BLaER1 treated with 17β-estradiol and CSF1 and Interleukin-3, amounts not matched to agents 10 nM and 100 nM (cell line): ENCODE measurements around the gene SLC35F3.

Experiments used
- H3K27ac ChIP-seq, 11 experiments: shearing (Covaris generic); formaldehyde crosslinking; 2 replicates each; pipeline ENCODE4 v1.8.1; 2022
- H3K27me3 ChIP-seq, 11 experiments: shearing (Covaris generic); formaldehyde crosslinking; 2 replicates each; pipeline ENCODE4 v1.8.1; 2022
- H3K36me3 ChIP-seq, 11 experiments: shearing (Covaris generic); formaldehyde crosslinking; 2 replicates each; pipeline ENCODE4 v1.8.1; 2022
- H3K4me1 ChIP-seq, 10 experiments: shearing (Covaris generic); formaldehyde crosslinking; 2 replicates each; pipeline ENCODE4 v1.8.1; 2022
- H3K4me2 ChIP-seq, 11 experiments: shearing (Covaris generic); formaldehyde crosslinking; 2 replicates each; pipeline ENCODE4 v1.8.1; 2022
- H3K4me3 ChIP-seq, 10 experiments: shearing (Covaris generic); formaldehyde crosslinking; 2 replicates each; pipeline ENCODE4 v1.8.1; 2022
- H3K9ac ChIP-seq, 11 experiments: shearing (Covaris generic); formaldehyde crosslinking; 2 replicates each; pipeline ENCODE4 v1.8.1; 2022
- H3K9me3 ChIP-seq, 11 experiments: shearing (Covaris generic); formaldehyde crosslinking; replicated peaks in 1 of 11; 2 replicates each; pipeline ENCODE4 v1.8.1; 2022
- H4K20me1 ChIP-seq, 11 experiments: shearing (Covaris generic); formaldehyde crosslinking; 2 replicates each; pipeline ENCODE4 v1.8.1; 2022
- Cebpa-rat ChIP-seq, 11 experiments: shearing (Covaris generic); IDR thresholded peaks; 2 replicates each; pipeline ENCODE4 v1.8.1; 2022

The SLC35F3 gene

GRCh38 chr1:234321231-234321630 is 416.8 kb downstream of the SLC35F3 start:
- no peak overlapping the region for H3K4me3 ChIP-seq
- no peak overlapping the region for H3K4me2 ChIP-seq
- no peaks in the 10 kb centered on the region for H3K27me3 ChIP-seq
- H3K4me1 ChIP-seq = peaks cover 0 to 4% (median 0%) of the 10 kb centered on the region in 10 experiments; a peak in 2 of 20 replicates
- no peaks in the 10 kb centered on the region for H3K36me3 ChIP-seq
- no peaks in the 10 kb centered on the region; a peak in 1 of 22 replicates for H4K20me1 ChIP-seq
- peaks cover 0 to 10% (median 0%) of the 10 kb centered on the region in 11 experiments; a peak in 2 of 22 replicates for H3K9me3 ChIP-seq
- no peak overlapping the region for H3K9ac ChIP-seq
- no peak for TF ChIP-seq Cebpa-rat (IDR thresholded peaks at IDR 0.05)
- H3K27ac ChIP-seq = no peak overlapping the region

- H3K27me3 ChIP-seq = no peaks in the 10 kb centered on the region
Measured at GRCh38 chr1:234322097-234322496, 417.6 kb downstream of the SLC35F3 start.

GRCh38 chr1:234322979-234323378 is 418.5 kb downstream of the SLC35F3 start:
- Histone ChIP-seq H3K4me2 (no peak overlapping the region), H3K4me3 (no peak overlapping the region), H4K20me1 (no peaks in the 10 kb centered on the region; a peak in 1 of 22 replicates), H3K9me3 (peaks cover 0 to 16% (median 0%) of the 10 kb centered on the region in 11 experiments; a peak in 3 of 22 replicates), H3K4me1 (peaks cover 0 to 16% (median 9%) of the 10 kb centered on the region in 10 experiments; a peak in 11 of 20 replicates), H3K36me3 (no peaks in the 10 kb centered on the region), H3K9ac (no peak overlapping the region), H3K27me3 (no peaks in the 10 kb centered on the region), H3K27ac (no peak overlapping the region)
- no peak for TF ChIP-seq Cebpa-rat (IDR thresholded peaks at IDR 0.05)

More at GRCh38 chr1:234322097-234322496, 417.6 kb downstream of the SLC35F3 start:
- H3K4me3 ChIP-seq = no peak overlapping the region
- no peak overlapping the region for H3K9ac ChIP-seq
- H3K9me3 ChIP-seq = peaks cover 0 to 16% (median 0%) of the 10 kb centered on the region in 11 experiments; a peak in 3 of 22 replicates
- H3K4me1 ChIP-seq = peaks cover 0 to 13% (median 6%) of the 10 kb centered on the region in 10 experiments; a peak in 11 of 20 replicates
- no peak overlapping the region for H3K4me2 ChIP-seq
- no peak for TF ChIP-seq Cebpa-rat (IDR thresholded peaks at IDR 0.05)
- H3K36me3 ChIP-seq = no peaks in the 10 kb centered on the region
- no peaks in the 10 kb centered on the region; a peak in 1 of 22 replicates for H4K20me1 ChIP-seq
- no peak overlapping the region for H3K27ac ChIP-seq

- H4K20me1 ChIP-seq = no peaks in the 10 kb centered on the region; a peak in 1 of 22 replicates
- TF ChIP-seq Cebpa-rat (IDR thresholded peaks at IDR 0.05) = no peak
- H3K27ac ChIP-seq = no peak overlapping the region
- no peaks in the 10 kb centered on the region for H3K27me3 ChIP-seq
- H3K9me3 ChIP-seq = peaks cover 0 to 16% (median 0%) of the 10 kb centered on the region in 11 experiments; a peak in 3 of 22 replicates
- H3K4me3 ChIP-seq = no peak overlapping the region
- no peak overlapping the region for H3K4me2 ChIP-seq
- H3K9ac ChIP-seq = no peak overlapping the region
- peaks cover 0 to 16% (median 9%) of the 10 kb centered on the region in 10 experiments; a peak in 11 of 20 replicates for H3K4me1 ChIP-seq
- H3K36me3 ChIP-seq = no peaks in the 10 kb centered on the region
Measured at GRCh38 chr1:234324821-234325220, 420.3 kb downstream of the SLC35F3 start.

- Histone ChIP-seq H3K27ac (no peak overlapping the region), H3K9me3 (peaks cover 0 to 16% (median 0%) of the 10 kb centered on the region in 11 experiments; a peak in 3 of 22 replicates), H3K9ac (no peak overlapping the region), H4K20me1 (no peaks in the 10 kb centered on the region; a peak in 1 of 22 replicates), H3K4me3 (no peak overlapping the region), H3K4me2 (peak overlapping the region in 6 of 11 experiments; percentile 7 to 49 (median 34); a peak in 4 of 22 replicates), H3K27me3 (no peaks in the 10 kb centered on the region), H3K4me1 (peaks cover 0 to 16% (median 9%) of the 10 kb centered on the region in 10 experiments; a peak in 11 of 20 replicates), H3K36me3 (no peaks in the 10 kb centered on the region)
- TF ChIP-seq Cebpa-rat (IDR thresholded peaks at IDR 0.05) = no peak
Measured at GRCh38 chr1:234325878-234326496, 421.5 kb downstream of the SLC35F3 start.

- no peak overlapping the region for H3K27ac ChIP-seq
- H3K36me3 ChIP-seq = no peaks in the 10 kb centered on the region
- no peak for TF ChIP-seq Cebpa-rat (IDR thresholded peaks at IDR 0.05)
- H3K4me1 ChIP-seq = peaks cover 0 to 16% (median 9%) of the 10 kb centered on the region in 10 experiments; a peak in 11 of 20 replicates
- H3K27me3 ChIP-seq = no peaks in the 10 kb centered on the region
- peaks cover 0 to 16% (median 0%) of the 10 kb centered on the region in 11 experiments; a peak in 3 of 22 replicates for H3K9me3 ChIP-seq
- no peak overlapping the region for H3K4me3 ChIP-seq
- H4K20me1 ChIP-seq = no peaks in the 10 kb centered on the region; a peak in 1 of 22 replicates
- H3K4me2 ChIP-seq = peak overlapping the region in 8 of 11 experiments; percentile 2 to 49 (median 34); a peak in 10 of 22 replicates
- H3K9ac ChIP-seq = no peak overlapping the region
Measured at GRCh38 chr1:234326497-234327366, 422.3 kb downstream of the SLC35F3 start.

GRCh38 chr1:234327577-234328164 is 423.2 kb downstream of the SLC35F3 start:
- no peaks in the 10 kb centered on the region for H3K27me3 ChIP-seq
- H3K27ac ChIP-seq = no peak overlapping the region
- H3K4me2 ChIP-seq = peak overlapping the region in 5 of 11 experiments; percentile 7 to 49 (median 39); a peak in 4 of 22 replicates
- H3K4me1 ChIP-seq = peaks cover 0 to 16% (median 9%) of the 10 kb centered on the region in 10 experiments; a peak in 12 of 20 replicates
- H4K20me1 ChIP-seq = no peaks in the 10 kb centered on the region; a peak in 1 of 22 replicates
- no peak overlapping the region for H3K9ac ChIP-seq
- no peak for TF ChIP-seq Cebpa-rat (IDR thresholded peaks at IDR 0.05)
- H3K4me3 ChIP-seq = no peak overlapping the region
- peaks cover 0 to 16% (median 0%) of the 10 kb centered on the region in 11 experiments; a peak in 3 of 22 replicates for H3K9me3 ChIP-seq
- no peaks in the 10 kb centered on the region for H3K36me3 ChIP-seq

GRCh38 chr1:234330843-234331215 is 426.4 kb downstream of the SLC35F3 start:
- Histone ChIP-seq H3K9me3 (peaks cover 0 to 17% (median under 1%) of the 10 kb centered on the region in 11 experiments; a peak in 10 of 22 replicates), H3K4me1 (peaks cover 0 to 16% (median 9%) of the 10 kb centered on the region in 10 experiments; a peak in 12 of 20 replicates), H3K27me3 (no peaks in the 10 kb centered on the region), H3K27ac (no peak overlapping the region), H4K20me1 (no peaks in the 10 kb centered on the region), H3K9ac (no peak overlapping the region), H3K4me2 (no peak overlapping the region), H3K36me3 (no peaks in the 10 kb centered on the region), H3K4me3 (no peak overlapping the region)
- TF ChIP-seq Cebpa-rat (IDR thresholded peaks at IDR 0.05) = no peak
